NCI-H1930 (cell line): ENCODE measurements around the gene TRMT2A.
"Not testable (repeated sequence)": the region's sequence is repeated elsewhere in the genome, so short reads cannot be mapped to it uniquely, and the experiment has no call there.

Experiments
- DNase-seq, 2 experiments: peaks; one replicate each; lab custom pipeline; 2025; lab: John Stamatoyannopoulos, UW

Gene TRMT2A, protein sequence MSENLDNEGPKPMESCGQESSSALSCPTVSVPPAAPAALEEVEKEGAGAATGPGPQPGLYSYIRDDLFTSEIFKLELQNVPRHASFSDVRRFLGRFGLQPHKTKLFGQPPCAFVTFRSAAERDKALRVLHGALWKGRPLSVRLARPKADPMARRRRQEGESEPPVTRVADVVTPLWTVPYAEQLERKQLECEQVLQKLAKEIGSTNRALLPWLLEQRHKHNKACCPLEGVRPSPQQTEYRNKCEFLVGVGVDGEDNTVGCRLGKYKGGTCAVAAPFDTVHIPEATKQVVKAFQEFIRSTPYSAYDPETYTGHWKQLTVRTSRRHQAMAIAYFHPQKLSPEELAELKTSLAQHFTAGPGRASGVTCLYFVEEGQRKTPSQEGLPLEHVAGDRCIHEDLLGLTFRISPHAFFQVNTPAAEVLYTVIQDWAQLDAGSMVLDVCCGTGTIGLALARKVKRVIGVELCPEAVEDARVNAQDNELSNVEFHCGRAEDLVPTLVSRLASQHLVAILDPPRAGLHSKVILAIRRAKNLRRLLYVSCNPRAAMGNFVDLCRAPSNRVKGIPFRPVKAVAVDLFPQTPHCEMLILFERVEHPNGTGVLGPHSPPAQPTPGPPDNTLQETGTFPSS

DNA sequence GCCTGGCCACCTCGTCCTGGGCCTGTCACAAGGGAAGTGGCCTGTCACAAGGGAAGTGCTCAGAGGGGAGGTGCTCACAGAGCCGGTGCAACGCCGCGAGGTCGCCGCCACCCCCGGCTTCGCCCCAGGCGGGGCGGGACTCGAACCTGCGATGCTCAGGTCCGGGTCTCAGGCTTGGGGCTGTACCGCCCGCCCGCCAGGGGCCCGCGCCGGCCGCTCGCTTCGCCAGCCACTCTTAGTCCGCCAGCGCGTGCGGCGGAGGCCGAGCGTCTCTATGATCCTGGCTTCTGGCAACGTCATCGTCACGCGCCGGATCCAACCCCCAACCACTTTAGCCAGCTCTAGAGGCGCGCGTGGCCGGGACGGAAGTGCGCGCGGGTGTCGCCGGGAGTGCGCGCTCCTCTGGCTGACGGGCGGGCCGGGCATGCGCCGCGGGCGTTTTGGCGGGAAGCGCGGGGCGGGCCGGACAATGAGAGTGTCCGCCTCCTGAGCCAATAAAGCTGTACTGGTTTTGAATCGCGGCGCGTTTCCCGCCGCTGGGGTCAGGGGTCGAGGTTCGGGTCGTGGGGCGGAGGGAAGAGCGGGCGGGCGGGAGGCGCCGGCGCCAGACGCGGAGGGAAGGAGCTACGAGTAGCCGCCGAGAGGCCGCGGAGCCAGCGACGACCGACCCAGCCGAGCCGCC is at the start of gene TRMT2A:
TSS of gene TRMT2A (minus strand) at position 276 of the 682 bp plus-strand sequence. CDS start 320 bp downstream, outside the sequence.
- DNase-seq = peak; percentile 95 to 99

DNA sequence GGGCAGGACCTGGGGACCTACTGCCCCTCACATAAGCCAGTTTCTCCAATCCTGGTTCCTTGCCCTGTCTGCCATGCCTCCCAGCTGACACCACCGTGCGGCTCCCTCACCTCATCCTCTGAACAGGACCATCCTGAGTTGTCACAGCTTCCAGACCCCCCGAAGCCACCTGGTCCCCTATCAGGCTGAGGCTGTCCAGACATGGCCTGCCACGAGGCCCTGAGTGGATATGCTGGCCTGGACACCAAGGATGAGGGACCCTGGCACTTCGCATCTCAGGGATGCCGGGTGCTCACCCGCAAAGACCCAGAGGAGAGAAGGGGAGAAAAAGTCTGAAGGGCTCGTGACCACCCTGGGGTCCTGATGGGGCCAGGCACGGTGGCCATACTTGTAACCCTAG is 49.7 kb upstream of the TRMT2A start:
- DNase-seq = no peak

DNA sequence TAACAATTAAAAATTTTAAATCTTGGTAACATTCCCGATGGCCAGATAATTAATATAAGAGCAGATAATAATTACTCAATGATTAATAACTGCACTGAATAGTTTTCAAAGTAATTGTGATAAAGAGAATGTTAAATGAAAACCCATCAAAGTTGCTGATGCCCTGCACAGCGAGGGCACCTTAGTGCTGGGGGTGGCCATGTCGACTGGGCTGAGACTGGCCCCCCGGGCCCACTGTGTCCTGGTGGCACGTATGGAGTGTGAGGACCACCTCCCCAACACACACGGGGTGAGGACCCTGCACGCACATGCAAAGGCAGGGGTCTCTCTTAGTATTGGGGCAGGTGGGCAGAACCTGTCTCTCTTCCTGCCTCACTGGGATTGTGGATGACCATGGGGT is 48.9 kb upstream of the TRMT2A start:
- no peak for DNase-seq

DNA sequence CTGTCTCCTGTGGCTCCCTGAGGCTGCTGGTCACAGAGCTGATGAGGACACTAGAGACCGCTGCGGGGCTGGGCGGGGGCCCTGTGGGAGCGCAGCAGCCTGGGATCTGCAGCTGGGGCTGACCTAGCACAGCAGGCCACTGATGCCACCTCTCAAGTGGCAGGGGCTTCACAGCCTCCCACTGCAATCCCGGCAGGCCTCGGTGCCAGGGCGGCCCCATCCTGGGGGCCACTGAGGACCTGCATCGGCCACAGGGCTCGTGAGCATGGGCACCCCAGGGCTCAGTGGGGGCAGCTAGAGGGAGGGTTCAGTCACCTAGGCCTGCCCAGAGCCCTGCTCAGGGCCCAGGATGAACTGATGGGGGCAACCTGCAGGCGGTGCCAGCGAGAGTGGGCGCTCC is 48.4 kb upstream of the TRMT2A start:
- DNase-seq = no peak

DNA sequence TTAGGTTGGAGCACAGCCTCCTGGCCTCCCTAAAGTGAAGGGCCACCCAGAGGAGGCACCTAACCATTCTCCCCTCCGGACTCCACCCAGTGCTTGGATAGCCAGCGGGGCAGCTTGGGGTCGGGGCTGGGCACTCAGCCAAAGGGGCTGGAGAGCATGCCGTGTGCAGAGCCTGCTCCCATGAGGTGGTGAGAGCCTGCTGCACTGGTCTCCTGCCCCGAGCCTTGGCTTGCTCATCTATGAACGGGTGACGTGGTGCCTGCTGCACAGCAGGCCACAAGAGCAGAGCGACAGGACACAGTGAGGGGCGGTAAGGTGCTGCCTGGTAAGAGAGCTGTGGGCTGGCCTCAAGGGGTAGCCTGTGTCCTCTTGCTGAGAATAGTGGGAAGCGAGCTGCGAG is 47.8 kb upstream of the TRMT2A start:
- DNase-seq = no peak

DNA sequence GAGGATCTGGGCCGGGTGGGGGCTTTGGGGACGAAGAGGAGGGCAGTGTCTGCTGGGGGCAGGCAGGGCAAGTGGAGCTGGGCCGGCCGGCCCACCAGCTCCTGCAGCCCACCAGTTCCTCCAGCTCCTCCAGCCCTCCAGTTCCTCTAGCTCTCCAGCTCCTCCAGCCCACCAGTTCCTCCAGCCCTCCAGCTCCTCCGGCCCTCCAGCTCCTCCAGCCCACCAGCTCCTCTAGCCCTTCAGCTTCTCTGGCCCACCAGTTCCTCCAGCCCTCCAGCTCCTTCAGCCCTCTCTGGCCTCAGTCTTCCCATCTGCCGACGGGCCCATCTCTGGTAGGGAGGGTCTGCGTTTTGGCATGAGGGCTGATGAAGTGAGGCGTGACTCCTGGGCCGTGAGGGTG is 43.0 kb upstream of the TRMT2A start:
- no peak for DNase-seq

DNA sequence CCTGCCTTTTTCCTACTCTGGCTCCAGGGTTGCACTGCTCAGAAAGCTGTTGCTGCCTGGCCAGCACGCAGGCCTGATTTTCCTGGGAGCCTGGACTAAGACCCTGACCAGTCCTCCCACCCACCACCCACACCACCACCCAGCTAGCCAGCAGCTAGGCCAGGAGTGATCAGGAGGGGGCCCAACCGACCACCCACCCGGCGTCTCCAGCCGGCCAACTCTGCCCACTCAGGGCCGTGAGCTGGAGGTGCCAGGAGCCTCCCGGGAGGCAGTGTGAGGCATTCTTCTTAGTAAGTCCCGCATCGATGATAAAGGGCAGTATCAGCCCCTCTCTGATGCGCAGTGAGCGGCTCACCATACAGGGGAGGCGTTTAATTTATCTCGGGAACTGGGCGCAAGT is 42.5 kb upstream of the TRMT2A start:
- not testable (repeated sequence) for DNase-seq

DNA sequence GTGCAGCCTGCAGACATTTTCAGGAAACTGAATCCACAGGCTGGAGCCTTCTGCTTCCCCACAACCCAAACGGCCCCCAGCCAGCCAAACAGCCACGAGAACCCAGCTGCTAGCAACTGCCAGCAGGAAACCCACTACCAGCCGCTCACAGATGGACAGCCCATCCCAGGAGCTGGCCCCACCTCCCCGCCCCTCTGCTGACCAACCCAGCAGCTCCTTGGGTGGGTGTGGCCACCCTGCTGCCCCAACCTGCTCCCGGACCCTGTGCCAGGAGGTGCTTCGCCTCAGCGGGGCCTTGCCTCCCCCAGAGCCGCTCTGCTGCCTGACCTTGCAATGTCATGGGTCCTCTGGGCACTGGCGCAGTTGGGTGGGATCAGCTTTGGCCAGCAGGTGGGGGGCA is 42.0 kb upstream of the TRMT2A start:
- no peak for DNase-seq

DNA sequence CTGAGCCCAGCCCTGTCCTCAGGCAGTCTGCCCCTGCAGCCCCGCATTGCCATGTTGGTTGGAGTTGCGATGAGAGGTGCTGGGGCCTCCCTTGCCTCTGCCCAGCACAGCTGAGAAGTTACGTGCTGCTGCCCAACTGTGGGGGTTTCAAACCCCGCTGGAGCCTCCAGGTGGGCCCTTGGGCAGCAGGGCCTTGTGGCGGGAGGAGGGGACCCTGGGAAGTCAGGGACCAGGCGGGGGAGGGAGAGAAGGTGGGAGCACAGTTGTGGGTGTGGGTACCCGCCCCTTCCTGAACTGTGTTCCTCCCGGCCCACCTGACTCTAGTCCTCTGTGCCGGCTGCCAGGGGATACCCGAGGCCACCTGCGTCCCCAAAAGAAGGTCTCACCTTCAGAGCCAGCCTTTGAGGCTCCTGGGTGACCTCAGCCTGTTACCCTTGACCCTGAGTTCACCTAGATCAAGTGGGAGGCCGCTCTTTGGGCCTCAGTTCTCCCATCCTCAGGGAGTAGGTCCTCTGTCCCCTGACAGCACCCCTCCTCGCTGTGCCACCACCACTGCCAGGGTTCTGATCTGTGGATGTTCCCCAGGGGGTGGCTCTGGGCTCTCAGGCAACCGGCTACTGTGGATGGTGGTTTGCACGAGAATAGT is 41.5 kb upstream of the TRMT2A start:
- no peak for DNase-seq

DNA sequence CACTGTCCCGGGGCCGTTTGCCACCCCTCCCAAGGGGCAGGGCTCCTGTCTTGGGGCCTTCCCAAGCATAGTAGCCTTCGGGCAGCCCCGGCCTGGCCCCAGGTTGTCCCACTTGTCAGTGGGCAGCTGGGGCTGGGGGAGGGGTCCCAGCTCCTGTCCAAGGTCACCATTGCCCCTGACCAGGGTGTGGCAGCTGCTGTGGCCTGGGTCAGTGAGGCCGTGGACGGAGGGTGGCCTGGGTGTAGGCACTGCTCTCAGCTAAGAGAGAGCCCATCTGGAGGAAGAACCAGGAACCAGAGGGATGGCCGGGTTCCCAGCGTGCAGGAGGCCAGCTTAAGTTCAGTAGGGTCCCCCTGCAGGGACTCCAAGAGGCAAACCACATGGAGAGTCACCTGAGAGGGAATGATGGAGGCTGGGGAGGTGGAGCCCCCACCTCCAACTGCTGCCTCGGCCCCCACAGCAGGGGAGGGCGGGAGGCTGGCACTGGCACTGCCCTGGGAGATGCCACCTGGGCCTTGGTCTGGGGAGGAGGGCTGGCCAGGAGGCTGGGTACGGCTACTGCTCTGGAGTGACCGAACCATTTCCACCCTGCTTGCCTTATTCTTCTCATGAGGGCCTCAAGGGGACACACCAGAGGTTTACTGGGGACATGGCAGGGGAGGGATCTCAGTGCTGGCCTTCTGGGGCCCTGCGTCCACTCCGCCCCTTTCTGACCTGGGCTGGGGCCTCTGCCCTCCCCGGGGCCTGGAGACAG is 40.6 kb upstream of the TRMT2A start:
- no peak for DNase-seq

DNA sequence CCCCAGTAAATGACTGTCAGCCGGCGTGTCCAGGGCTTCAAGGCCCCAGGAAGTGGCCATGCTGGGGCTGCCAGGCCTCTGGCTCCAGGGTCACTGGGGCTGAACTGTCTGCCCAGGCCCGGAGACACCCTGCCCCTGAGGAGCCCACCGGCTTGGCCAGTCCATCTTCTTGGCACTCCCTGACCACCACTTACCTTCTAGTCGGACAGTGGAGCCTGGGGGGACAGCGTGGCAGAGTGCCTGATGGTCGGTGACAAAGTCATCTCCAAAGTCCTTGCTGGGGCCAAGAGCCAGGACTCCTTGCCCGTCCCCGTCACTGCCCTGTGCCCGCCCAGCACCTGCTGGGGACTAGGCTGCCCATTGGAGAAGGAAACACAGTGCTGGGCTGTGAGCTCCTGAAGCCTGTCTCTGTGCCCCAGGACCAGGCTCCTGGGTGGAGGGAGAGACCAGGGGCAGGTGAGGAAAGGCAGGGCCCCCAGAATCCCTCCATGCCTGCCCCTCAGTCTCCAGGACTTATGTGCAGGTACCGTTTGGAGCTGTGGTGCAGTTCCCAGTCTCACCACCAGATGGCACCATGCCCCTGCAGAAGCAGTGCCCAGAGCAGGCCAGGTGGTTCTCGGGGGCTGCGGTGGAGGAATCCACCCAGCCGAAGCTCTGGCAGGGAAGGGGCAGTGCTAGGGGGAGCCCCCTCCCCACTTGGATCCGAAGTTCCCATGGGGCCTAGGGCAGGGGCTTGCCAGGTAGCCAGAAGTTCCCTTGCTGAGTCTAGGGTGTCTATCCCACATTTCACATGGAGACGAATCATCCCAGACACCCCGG is 39.8 kb upstream of the TRMT2A start:
- peak; percentile 50 to 70 for DNase-seq

DNA sequence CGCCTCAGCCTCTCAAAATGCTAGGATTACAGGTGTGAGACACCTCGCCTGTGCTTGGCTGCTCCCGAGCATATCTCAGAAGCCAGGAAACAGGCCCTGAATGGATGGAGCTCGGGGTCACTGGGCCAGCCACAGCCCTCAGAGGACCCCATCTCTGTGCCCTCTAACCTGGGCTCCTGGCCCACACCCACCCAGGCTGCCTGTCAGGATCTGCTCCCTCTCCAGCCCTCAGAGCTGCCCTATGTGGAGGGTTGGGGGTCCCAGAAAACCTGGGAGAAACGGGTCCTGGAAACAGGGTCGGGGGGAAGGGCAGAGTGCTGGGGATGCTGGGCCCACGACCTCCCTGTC is 39.0 kb upstream of the TRMT2A start:
- no peak for DNase-seq

DNA sequence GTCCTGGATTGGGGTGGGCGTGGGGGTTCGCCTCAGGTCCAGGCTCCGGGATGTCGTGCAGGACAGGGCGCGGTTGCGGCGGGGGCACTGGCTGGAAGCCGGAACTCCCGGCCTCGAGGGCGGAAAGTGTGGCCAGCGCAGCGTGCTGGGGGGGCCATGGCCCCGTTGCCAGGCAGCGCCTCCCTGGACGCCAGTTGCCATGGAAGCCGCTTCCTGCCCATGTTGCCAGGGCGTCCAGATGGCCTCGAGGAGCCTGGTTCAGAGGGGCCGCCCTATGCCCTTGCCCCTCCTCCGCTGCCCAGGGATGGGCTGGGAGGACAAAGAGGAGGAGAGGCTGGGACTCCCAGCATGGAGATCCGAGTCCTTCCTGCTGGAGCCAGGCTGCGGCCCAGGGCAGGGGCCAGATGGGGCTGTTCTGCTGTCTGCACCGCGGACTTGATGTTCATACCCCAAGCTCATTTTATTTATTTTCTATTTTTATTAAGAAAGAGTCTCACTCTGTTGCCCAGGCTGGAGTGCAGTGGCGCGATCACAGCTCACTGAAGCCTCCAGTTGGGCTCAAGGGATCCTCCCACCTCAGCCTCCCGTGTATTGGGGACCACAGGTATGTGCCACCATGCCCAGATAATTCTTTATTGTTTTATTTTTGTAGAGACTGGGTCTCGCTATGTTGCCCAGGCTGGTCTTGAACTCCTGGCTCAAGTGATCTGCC is 38.5 kb upstream of the TRMT2A start:
- DNase-seq = peak; percentile 84 to 86

DNA sequence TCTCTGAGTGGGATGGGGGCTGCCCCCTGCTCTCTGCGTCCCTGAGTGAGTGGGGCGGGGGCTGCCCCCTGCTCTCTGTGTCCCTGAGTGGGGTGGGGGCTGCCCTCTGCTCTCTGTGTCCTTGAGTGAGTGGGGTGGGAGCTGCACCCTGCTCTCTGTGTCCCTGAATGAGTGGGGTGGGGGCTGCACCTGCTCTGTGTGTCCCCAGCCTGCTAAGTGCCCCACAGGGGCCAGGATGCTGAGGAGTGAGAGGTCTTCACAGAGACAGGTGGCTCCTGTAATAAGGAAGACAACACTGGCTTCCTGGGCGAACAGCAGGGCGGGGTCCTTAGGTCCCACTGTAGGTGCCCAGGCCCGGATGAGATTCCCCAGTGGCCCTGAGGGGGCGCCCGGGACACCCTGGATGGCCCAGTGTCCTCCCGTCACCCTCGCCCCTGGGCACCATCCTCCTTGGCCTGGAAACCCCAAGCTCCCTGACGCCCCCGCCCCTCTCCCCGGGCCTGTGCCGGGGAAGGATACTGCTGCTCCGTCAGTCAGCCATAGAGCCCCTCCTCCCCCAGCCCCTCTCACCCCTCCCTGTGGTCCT is 37.7 kb upstream of the TRMT2A start:
- DNase-seq = peak in 1 of 2 experiments; percentile 20

DNA sequence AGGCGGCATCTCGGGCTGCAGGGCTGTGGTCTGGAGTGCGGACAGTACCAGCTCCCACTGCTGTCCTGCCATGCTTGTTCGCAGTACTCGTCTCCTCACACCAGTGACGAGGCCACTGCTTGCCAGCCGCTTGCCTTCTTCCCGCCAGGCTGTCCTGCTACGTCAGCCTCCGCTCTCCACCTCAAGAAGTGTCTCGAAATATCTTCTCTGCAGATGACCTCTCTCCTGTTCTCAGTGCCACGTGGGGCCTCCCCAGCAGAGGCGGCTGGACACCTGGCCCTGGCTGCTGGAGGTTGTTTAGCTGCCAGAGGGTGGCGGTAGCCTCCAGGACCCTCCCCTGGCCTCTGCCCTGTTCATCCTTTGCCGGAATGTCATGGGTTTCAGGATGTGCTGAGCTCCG is 36.9 kb upstream of the TRMT2A start:
- no peak for DNase-seq

DNA sequence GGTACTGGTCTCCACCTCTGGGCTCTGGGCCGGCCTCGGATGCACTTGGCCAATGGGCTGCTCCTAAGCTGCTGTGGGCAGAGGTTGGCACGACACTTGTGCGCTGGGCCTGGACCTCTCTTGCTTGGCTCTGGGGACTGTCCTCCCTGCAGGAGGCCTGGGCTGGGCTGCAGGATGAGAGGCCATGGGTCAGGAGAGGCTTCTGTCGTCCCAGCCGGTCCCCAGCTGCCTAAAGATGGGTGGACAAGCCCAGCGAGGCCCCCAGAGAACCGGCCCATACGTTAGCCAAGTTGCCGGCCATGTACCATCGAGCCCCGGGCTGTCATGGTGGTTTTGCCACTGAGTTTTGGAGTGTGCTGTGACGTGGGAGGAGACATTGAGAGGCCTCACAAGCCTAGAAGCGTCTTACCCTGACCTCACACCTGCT is 35.5 kb upstream of the TRMT2A start:
- DNase-seq = no peak

DNA sequence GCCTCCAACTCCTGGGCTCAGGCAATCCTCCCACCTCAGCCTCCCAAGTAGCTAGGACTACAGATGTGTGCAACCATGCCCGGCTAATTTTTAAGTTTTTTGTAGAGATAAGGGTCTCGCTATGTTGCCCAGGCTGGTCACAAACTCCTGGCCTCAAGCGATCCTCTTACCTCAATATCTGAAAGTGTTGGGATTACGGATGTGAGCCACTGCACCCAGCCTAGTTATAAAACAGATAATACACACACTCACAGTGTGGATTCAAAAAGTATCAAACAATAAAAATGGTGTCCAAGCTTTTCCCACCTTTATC is 34.2 kb upstream of the TRMT2A start:
- DNase-seq = no peak

DNA sequence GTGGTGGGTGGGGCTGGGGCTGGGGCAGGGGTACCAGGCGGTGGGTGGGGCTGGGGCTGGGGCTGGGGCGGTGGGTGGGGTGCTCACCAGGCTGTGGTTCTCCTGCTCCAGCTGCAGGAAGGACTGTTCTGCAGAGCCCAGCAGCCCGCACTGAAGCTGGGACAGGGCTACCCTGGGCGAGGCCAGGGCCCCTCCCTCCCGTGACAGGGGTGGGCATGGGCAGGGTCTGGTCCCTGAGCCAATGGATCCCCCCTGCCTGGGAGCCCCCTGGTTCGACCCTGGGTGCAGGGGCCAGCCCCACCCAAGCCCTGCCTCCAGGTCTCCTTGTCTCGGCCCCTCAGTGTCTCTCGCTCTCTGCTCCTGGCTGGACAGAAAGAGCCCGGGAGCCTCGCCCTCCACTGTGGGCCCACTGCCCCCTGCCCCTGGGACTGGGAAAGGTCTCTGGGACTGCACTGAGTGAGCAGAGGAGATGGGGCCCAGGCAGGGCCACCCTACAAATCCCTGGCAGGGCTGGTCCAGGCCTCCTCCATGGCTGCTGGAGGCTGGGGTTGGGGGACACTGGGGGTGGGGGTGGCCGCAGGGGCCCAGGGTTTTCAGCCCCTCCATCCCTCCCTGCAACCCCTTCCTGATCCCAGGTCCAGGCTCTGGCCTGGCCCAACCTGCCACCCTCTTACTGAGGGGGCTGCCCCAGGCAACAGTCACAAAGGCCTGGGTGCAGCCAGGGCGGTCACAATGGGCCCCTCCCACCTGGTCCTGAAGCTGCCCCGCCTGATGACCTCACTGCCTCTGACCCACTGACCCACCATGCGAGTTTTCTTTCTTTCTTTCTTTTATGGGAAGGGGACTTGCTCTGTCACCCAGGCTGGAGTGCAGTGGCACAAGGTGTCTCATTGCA is 33.6 kb upstream of the TRMT2A start, which contains the start of gene CCDC188:
TSS of gene CCDC188 (minus strand) at position 675 of the 895 bp plus-strand sequence. CDS start at position 606, 69 bp downstream.
- no peak for DNase-seq
